ENCODE results near the gene TBC1D8B. TPM values are rescaled to one million over a fixed set of nuclear protein-coding genes. Genes with fewer than 3 reads are reported as not detected.

Gene TBC1D8B
- total RNA-seq, 1 experiment from 2014 or later = 9.2 TPM

- no peak for TF ChIP-seq REST (IDR thresholded peaks at IDR 0.05; ENCODE audit: low read depth)
These were observed 115.5 kb downstream of the TBC1D8B start (continued) for GRCh38 chrX:106917830-106918500.

GRCh38 chrX:106919932-106920452 is 117.5 kb downstream of the TBC1D8B start, which contains the start of gene CLDN2:
TSS of gene CLDN2 (plus strand) at chrX:106920402. CDS start at chrX:106928229, 7,827 bp downstream.
- TF ChIP-seq TCF7L2 (IDR thresholded peaks at IDR 0.05; ENCODE audit: borderline replicate concordance, extremely low read depth, insufficient read depth, insufficient read length) (no peak), YY1 (IDR thresholded peaks at IDR 0.05; ENCODE audit: extremely low read depth, insufficient replicate concordance, low read depth, low read length) (no peak), SP1 (IDR thresholded peaks at IDR 0.05; ENCODE audit: low read depth) (no peak), ELF1 (IDR thresholded peaks at IDR 0.05; ENCODE audit: borderline replicate concordance, low read depth) (no peak), EZH2 (IDR thresholded peaks at IDR 0.05) (no peak), JUND (IDR thresholded peaks at IDR 0.05) (no peak), CEBPB (IDR thresholded peaks at IDR 0.05; ENCODE audit: low read depth) (no peak), RAD21 (IDR thresholded peaks at IDR 0.05; ENCODE audit: low read depth) (no peak)
- TF ChIP-seq, protein P1, sequence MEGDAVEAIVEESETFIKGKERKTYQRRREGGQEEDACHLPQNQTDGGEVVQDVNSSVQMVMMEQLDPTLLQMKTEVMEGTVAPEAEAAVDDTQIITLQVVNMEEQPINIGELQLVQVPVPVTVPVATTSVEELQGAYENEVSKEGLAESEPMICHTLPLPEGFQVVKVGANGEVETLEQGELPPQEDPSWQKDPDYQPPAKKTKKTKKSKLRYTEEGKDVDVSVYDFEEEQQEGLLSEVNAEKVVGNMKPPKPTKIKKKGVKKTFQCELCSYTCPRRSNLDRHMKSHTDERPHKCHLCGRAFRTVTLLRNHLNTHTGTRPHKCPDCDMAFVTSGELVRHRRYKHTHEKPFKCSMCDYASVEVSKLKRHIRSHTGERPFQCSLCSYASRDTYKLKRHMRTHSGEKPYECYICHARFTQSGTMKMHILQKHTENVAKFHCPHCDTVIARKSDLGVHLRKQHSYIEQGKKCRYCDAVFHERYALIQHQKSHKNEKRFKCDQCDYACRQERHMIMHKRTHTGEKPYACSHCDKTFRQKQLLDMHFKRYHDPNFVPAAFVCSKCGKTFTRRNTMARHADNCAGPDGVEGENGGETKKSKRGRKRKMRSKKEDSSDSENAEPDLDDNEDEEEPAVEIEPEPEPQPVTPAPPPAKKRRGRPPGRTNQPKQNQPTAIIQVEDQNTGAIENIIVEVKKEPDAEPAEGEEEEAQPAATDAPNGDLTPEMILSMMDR (IDR thresholded peaks at IDR 0.05 in 2 of 3, conservative IDR thresholded peaks at IDR 0.05 in 1 of 3; ENCODE audit: borderline replicate concordance in 1 of 3, insufficient read depth in 1 of 3, low read depth in 2 of 3, low read length in 2 of 3) = no peak
- TF ChIP-seq, protein P2, sequence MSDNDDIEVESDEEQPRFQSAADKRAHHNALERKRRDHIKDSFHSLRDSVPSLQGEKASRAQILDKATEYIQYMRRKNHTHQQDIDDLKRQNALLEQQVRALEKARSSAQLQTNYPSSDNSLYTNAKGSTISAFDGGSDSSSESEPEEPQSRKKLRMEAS (IDR thresholded peaks at IDR 0.05) = no peak
- TF ChIP-seq, protein P3, sequence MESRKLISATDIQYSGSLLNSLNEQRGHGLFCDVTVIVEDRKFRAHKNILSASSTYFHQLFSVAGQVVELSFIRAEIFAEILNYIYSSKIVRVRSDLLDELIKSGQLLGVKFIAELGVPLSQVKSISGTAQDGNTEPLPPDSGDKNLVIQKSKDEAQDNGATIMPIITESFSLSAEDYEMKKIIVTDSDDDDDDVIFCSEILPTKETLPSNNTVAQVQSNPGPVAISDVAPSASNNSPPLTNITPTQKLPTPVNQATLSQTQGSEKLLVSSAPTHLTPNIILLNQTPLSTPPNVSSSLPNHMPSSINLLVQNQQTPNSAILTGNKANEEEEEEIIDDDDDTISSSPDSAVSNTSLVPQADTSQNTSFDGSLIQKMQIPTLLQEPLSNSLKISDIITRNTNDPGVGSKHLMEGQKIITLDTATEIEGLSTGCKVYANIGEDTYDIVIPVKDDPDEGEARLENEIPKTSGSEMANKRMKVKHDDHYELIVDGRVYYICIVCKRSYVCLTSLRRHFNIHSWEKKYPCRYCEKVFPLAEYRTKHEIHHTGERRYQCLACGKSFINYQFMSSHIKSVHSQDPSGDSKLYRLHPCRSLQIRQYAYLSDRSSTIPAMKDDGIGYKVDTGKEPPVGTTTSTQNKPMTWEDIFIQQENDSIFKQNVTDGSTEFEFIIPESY (IDR thresholded peaks at IDR 0.05; ENCODE audit: extremely low read depth, insufficient replicate concordance, low read length) = no peak
- Histone ChIP-seq H3K9me3 (ENCODE audit: control insufficient read depth in 1 of 2, insufficient read depth in 1 of 2, low read depth in 1 of 2, low read length in 2 of 2) (no peaks in the 10 kb centered on the region), H3K27ac (ENCODE audit: low read depth, low read length) (no peak within 1 kb of the TSS), H3K36me3 (ENCODE audit: control insufficient read depth in 1 of 2, insufficient read depth in 2 of 2, low read length in 2 of 2) (no peaks in the 10 kb centered on the region), H3K9ac (ENCODE audit: low read length) (no peak within 1 kb of the TSS), H3K4me3 (replicated peaks in 1 of 2; ENCODE audit: low read depth in 1 of 2, low read length in 2 of 2) (no peak within 1 kb of the TSS), H4K20me1 (ENCODE audit: insufficient read depth) (no peaks in the 10 kb centered on the region), H3K27me3 (ENCODE audit: insufficient read depth, low read length) (no peaks in the 10 kb centered on the region), H3K4me1 (ENCODE audit: control insufficient read depth in 1 of 2, insufficient read depth in 2 of 2, low read length in 2 of 2) (peaks cover 29 to 35% of the 10 kb centered on the region in 2 experiments), H3K4me2 (ENCODE audit: low read length) (no peak within 1 kb of the TSS), H3K9me2 (ENCODE audit: insufficient read depth) (no peaks in the 10 kb centered on the region), H2AFZ (ENCODE audit: low read depth, low read length, poor library complexity, severe bottlenecking) (no peak within 1 kb of the TSS), H3K79me2 (ENCODE audit: insufficient read depth, low read length) (no peaks in the 10 kb centered on the region)
- ATAC-seq (no peak), DNase-seq (ENCODE audit: low read depth, low spot score) (no peak)
- intact Hi-C loops (cut with micrococcal nuclease) = no loop called here
- no TSS peak for BruUV-seq (replicated peaks)
- ChIA-PET CTCF (no interaction called here), POLR2A (no interaction called here), RAD21 (ENCODE audit: low non-redundant PET in 1 of 2, low total read pairs in 2 of 2, uncharacterized antibody in 2 of 2, unreplicated experiment in 2 of 2) (interaction anchor here in 1 of 2 experiments (0.7 kb wide), 1 partner anchor 729 kb away, joined by 3 read pairs; no protein-coding TSS in a partner anchor)

Data from HCT116 (cell line).